H54 (cell line): ENCODE data around the gene SLC25A25.

Experiments used
- DNase-seq: peaks from one replicate; pipeline ENCODE4 v3.0.0; 2011; ENCODE audit warnings: low spot score, mixed read lengths; ENCODE audit not compliant: insufficient read length
- FAIRE-seq: peaks from 3 replicates; lab custom pipeline; 2011; peaks lifted over from hg19 to GRCh38; lab: Jason Lieb, UNC
- POLR2A ChIP-seq: IDR thresholded peaks from 2 replicates; pipeline ENCODE4 v1.6.1; 2011; ENCODE audit warnings: low read depth, mild to moderate bottlenecking, low read length

The SLC25A25 gene

DNA sequence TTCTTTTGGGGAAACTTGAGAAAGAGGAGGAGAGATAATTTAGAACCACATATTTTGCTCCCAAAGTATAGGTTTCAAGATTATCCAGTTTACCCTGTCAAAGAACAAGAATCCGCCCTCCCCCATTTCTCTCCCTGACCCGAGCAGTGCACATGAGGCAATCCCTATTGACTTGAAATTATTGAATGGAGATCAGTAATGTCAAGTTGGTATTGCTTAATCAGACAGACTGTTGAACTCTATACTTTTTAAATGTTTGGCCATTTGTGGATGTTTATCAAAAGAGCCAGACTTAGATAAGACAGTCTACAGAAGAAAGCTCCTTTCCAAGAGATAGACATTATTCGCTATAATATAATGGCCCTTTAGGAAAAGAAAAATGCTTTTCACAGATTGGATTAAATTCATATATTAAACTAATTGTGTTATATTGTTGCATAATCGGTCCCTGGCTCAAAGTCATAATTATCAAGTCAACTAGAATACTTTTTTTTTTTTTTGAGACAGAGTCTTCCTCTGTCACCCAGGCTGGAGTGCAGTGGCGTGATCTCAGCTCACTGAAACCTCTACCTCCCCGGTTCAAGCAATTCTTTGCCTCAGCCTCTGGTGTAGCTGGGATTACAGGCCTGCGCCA is 5.3 kb downstream of the SLC25A25 start:
- DNase-seq (no peak), FAIRE-seq (no peak)
- no peak for TF ChIP-seq POLR2A

DNA sequence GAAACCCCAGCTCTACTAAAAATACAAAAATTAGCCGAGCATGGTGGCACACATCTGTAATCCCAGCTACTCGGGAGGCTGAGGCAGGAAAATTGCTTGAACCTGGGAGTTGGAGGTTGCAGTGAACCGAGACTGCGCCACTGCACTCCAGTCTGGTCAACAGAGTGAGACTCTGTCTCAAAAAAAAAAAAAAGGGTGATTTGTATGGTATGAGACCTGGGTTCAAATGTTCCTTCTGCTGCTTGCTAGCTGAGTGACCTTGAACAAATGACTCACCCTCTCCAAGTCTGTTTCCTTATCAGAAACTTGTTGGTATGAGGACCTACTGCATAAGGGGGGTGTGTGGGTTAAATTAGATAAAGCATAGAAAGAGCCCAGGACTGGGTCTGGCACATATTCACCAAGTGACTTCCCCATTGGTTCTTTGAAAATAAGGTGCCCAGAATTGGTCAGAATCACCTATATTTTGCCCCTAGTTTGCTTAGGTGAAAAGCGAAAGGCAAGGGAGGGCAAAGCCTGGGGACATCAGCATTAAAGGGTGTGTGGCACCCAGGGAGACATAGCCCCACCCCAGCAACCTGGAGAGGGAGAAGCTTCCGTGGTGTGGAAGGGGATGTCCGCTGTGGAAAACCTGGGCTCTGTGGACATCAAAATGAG is 9.9 kb downstream of the SLC25A25 start:
- TF ChIP-seq POLR2A: no peak
- FAIRE-seq (no peak), DNase-seq (no peak)

DNA sequence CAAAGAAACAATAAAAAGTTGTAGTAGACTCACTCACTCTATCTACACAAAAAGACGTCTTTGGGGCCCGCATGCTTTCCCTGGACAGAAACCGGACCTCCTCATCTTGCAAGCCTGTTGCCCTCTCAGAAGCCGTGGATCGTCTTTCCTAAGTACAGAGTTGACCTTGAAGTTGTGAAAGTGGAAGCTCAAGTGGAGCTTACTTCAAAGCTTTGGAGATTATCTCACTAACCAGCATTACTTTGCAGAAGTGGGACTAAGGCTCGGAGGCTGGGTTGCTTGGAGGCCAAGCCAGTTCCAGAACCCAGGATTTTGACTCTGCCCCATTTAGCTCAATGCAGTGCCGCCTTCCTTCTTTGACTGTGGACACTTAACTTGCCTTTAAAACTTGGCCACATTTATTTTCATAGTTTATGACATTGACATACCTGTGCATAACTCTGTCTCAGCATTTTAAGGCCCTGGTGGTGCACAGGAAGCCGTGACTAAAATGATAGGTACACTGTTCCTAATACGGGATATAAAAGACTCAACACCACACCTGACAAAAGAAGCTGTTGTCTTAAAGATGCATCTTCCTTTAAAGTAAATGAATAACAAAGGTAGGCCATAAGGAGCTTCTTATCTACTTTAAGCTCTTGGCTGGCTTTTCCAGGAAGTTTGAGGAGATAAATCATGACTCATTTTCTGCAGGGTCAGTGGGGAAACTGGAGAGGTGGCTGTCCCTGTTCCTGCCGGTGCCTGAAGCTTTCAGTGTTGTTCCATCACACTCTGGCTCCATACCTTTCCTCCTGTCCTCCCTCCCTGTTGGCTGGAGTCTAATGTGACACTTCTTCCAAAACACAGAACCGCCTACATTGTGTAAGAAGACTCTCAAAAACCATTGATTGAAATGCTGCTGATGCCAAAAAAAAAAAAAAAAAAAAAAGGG is 10.7 kb downstream of the SLC25A25 start:
- TF ChIP-seq POLR2A: no peak
- FAIRE-seq (peak; percentile 15), DNase-seq (peak; percentile 66)

DNA sequence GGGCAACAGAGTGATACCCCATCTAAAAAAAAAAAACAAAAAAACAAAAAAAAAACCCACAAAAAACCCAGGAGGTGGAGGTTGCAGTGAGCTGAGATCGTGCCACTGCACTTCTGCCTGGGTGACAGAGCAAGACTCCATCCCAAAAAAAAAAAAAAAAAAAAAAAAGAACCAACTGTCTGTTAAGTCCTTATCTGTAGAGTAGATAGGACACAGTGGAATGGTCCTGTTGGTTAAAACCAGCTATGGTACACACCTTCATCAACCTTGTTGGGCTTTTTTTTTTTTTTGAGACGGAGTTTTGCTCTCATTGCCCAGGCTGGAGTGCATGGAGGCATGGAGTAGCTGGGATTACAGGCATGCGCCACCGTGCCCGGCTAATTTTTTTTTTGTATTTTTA is 12.2 kb downstream of the SLC25A25 start:
- DNase-seq (no peak), FAIRE-seq (no peak)
- TF ChIP-seq POLR2A: no peak

DNA sequence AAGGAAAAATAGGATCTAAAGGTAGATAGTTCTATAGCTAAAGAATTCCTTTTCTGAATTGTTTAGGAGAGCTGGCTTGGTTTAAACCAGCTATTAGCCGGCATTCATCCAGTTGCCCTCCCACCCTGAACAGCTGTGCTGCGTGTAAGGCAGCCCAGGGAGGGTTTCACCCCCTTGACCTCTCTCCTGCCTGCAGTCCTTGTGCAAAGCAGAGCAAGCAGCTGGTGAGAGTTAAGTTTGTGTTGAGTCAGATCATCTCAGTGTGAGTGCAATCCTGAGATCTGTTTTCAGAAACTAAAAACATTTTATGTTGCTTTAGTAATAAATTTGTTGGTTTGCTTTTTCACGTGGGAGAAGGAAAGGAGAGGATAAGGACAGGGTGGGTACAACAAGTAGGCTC is 13.0 kb downstream of the SLC25A25 start:
- peak; percentile 65 for FAIRE-seq
- TF ChIP-seq POLR2A: no peak
- peak; percentile 61 for DNase-seq

DNA sequence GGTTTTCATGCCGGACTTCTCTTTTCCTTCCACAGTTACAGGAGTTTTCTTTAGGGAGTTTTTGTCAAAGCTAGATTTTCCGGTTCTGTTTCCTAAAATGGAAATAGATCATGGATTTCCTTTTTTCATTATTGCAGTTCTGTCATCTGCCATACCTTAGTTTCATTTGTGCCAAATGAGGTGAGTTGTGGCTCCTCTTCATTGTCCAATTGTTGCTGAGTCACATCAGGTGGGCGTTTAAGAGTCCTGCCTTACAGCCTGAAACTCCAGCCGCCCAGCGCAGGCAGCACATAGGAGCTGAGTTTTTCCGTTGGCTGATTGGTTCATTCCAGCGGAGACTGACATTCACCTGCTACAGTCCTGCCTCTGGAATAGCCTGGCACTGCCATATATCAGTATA is 14.1 kb downstream of the SLC25A25 start:
- no peak for FAIRE-seq
- TF ChIP-seq POLR2A: no peak
- no peak for DNase-seq

DNA sequence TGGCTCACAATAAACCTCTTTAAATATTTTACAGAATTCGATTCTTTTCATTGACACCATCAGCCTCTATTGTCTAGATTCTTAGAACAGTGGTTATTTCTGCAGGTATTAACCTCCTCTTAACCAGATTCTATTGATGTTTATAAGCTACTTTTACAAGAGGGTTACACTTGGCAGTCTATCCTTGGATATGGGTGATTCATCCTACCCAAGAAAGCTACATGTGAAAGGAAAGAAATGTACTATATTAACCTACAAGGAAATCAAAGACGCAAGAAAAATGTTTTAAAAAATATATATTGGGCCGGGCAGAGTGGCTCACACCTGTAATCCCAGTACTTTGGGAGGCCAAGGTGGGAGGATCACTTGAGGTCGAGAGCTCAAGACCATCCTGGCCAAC is 16.7 kb downstream of the SLC25A25 start:
- FAIRE-seq: no peak
- DNase-seq: no peak
- no peak for TF ChIP-seq POLR2A

DNA sequence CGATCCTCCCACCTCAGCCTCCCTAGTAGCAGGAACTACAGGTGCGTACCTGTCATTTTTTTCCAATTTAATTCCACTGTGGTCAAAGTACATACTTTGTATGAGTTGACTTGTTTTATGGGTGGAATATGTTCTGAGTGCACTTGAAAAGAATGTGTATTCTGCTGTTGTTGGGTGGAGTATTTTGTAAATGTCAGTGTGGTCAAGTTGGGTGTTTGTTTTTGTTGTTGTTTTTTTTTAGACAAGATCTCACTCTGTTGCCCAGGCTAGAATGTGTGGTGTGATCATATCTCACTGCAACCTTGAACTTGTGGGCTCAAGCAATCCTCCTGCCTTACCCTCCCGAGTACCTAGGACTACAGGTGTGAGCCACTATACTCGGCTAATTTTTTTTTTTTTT is 17.9 kb downstream of the SLC25A25 start:
- FAIRE-seq (no peak), DNase-seq (no peak)
- TF ChIP-seq POLR2A: no peak

DNA sequence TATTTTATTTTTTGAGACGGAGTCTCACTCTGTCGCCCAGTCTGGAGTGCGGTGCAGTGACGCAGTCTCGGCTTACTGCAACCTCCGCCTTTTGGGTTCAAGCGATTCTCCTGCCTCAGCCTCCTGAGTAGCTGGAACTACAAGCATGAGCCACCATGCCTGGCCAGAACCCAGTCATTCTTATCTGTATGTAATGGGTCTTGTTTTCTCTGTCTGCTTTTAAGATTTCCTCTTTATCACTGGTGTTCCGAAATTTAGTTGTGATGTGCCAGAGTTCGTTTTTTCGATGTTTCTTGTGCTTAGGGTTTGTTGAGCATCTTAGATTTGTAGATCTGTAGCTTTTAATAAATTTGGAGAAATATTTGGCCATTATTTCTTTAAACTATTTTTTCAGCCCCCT is 19.2 kb downstream of the SLC25A25 start:
- no peak for FAIRE-seq
- no peak for TF ChIP-seq POLR2A
- DNase-seq: no peak

DNA sequence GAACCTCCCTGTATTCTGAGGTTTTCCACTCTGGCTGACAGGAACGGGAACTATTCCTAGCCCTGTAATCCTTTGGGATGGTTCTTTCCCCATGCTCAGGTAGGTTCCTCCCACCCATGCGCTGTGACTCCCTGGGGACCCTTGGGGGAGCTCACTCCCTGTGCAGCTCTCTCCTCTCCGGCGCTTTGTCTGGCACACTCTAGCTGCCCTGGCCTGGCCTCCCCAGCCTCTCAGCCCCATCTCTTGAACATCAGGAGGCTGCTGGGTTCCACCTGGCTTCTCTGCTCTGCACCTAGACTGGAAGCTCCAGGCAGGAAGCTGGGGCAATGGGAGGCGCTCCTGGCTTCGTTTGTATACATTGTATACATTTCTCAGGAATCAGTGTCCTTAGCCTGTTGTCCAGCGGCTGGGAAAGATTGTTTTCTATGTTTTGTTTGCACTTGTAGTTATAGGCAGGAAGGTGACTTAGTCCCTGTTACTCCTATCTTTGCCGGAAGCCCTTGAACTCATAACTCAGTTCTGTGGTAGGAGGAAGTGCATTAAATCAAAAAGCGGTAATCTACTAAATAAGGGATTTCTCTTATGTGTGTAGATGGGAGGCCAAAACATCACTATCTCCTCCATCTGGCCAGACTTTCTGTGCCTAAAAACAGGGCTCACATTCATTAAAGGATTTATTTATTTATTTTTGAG is 20.4 kb downstream of the SLC25A25 start:
- DNase-seq (no peak), FAIRE-seq (no peak)
- no peak for TF ChIP-seq POLR2A

DNA sequence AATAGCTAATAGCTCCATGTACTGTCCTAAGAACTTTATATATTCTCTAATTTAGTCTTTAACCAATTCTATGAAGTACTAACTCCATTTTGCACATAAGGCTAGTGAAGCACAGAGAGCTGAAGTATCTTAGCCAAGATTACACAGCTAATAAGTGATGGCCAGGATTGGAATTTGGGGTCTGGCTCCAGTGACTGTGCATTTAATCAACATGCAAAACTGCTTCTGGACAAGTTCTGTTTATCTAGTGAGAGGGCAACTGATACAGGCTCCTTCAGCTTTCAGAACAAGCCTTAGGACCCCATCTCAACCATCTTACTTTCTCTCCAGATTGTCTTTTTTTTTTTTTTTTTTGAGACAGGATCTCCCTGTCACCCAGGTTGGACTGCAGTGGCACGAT is 21.3 kb downstream of the SLC25A25 start:
- DNase-seq (no peak), FAIRE-seq (no peak)
- no peak for TF ChIP-seq POLR2A

DNA sequence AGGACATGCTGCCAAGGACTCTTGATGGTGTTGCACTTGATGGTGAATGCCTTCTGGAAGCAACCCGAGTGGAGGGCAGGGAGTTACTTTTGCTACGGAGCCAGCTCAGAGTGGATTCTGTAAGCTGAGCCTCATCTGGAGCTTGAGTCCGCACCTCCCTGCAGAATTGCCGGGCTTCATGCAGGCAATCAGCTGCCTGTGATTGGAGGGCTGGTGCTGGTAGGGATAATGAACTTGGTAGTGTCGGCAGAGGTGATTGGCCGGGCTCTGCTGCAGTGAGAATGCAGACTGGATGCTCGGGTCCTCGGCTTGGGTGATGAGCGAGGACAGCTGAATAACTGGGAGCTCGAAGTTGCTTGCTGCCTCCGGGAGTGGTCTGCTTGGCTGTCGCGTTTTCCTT is 23.1 kb downstream of the SLC25A25 start:
- DNase-seq (peak; percentile 66), FAIRE-seq (no peak)
- TF ChIP-seq POLR2A: peak; percentile 30; the same call in 1 of the 2 replicates

DNA sequence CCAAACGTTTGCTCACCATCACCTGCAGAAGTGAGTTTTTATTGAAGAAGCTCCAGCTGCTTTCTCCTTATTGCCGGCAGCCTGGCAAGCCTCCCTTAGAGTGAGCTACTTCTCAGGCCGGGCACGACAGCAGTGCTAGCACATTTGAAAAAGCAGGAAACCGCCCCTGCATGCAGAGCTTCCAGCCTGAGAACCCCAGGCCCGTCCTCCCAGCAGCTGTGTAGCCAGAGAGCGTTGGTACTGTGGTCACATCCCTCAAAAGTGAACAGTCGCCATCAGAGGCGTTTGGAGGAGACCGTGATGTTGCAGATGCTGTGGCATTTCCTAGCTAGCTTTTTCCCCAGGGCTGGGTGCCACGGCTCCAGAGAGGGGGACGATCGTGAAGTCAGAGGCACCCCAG is 23.5 kb downstream of the SLC25A25 start:
- FAIRE-seq (no peak), DNase-seq (no peak)
- TF ChIP-seq POLR2A: no peak; the same call in 1 of the 2 replicates
